Esophagus squamous epithelium (tissue), 4 donors: ENCODE results near the gene PTPN14.
"Not testable (repeated sequence)": the region's sequence is repeated elsewhere in the genome, so short reads cannot be mapped to it uniquely, and the experiment has no call there.

Experiments
- POLR2A ChIP-seq, 4 donors: fragments of 450-650 bp; IDR thresholded peaks; one replicate each; pipeline ENCODE4 v1.6.1; 2017; ENCODE audit warnings: antibody characterized with exemption in 4 of 4, mild to moderate bottlenecking in 4 of 4, moderate library complexity in 3 of 4
- TF ChIP-seq, protein P1 (sequence below), 6 experiments: fragments of 450-650 bp in 4 of 6; fragments of 200-600 bp in 2 of 6; sonication (generic) in 2 of 6; IDR thresholded peaks; one replicate each; pipeline ENCODE4 v1.5.1; 2016 to 2019; ENCODE audit warnings: antibody characterized with exemption in 6 of 6, mild to moderate bottlenecking in 4 of 6, moderate library complexity in 4 of 6

DNA sequence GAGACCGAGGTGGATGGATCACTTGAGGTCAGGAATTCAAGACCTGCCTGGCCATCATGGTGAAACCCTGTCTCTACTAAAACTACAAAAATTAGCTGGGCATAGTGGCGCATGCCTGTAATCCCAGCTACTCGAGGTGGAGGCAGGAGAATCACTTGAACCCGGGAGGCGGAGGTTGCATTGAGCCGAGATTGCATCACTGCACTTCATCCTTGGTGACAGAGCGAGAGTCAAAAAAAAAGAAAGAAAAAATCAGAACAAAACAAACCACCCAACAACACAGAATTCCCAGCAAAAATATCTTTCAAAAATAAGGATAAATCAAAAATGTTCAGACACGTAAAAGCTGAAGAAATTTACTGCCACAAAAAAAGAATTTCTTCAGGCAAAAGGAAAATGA is 40.5 kb upstream of the PTPN14 start:
- TF ChIP-seq POLR2A (IDR thresholded peaks at IDR 0.05): not testable (repeated sequence)
- TF ChIP-seq, protein P1, sequence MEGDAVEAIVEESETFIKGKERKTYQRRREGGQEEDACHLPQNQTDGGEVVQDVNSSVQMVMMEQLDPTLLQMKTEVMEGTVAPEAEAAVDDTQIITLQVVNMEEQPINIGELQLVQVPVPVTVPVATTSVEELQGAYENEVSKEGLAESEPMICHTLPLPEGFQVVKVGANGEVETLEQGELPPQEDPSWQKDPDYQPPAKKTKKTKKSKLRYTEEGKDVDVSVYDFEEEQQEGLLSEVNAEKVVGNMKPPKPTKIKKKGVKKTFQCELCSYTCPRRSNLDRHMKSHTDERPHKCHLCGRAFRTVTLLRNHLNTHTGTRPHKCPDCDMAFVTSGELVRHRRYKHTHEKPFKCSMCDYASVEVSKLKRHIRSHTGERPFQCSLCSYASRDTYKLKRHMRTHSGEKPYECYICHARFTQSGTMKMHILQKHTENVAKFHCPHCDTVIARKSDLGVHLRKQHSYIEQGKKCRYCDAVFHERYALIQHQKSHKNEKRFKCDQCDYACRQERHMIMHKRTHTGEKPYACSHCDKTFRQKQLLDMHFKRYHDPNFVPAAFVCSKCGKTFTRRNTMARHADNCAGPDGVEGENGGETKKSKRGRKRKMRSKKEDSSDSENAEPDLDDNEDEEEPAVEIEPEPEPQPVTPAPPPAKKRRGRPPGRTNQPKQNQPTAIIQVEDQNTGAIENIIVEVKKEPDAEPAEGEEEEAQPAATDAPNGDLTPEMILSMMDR (IDR thresholded peaks at IDR 0.05): not testable (repeated sequence)
